Mononuclear cell (primary cell): ENCODE data around the gene LMX1B. TPM values are rescaled to one million over a fixed set of nuclear protein-coding genes. Genes with fewer than 3 reads are reported as not detected.

Experiments
- H3K27me3 ChIP-seq: 2 replicates; pipeline ENCODE4 v1.6.0; 2011; ENCODE audit warnings: low read length, control low read depth; ENCODE audit not compliant: insufficient read depth
- H3K4me1 ChIP-seq: 2 replicates; pipeline ENCODE4 v1.5.1; 2011; ENCODE audit warnings: mild to moderate bottlenecking, low read length, control low read depth; ENCODE audit not compliant: insufficient read depth
- H3K4me3 ChIP-seq: 2 replicates; pipeline ENCODE4 v1.5.1; 2011; ENCODE audit warnings: mild to moderate bottlenecking, low read length, moderate library complexity
- H3K9me3 ChIP-seq: 2 replicates; pipeline ENCODE4 v1.5.1; 2011; ENCODE audit warnings: low read depth, mild to moderate bottlenecking, control low read depth, low read length
- total RNA-seq: library from RNA; depleted of rRNA; stranded (reverse); fragments of >200 nt; gene quantifications from one replicate; pipeline ENCODE4 v1.2.3, GENCODE V29; 2012

Gene LMX1B
- total RNA-seq, 1 donor = not detected

- no peak overlapping the region for H3K4me3 ChIP-seq
- H3K27me3 ChIP-seq = peaks cover 66% of the 10 kb centered on the region
- H3K9me3 ChIP-seq = no peaks in the 10 kb centered on the region
- H3K4me1 ChIP-seq = no peaks in the 10 kb centered on the region
Measured at GRCh38 chr9:126677188-126678084, 63.7 kb downstream of the LMX1B start.

DNA sequence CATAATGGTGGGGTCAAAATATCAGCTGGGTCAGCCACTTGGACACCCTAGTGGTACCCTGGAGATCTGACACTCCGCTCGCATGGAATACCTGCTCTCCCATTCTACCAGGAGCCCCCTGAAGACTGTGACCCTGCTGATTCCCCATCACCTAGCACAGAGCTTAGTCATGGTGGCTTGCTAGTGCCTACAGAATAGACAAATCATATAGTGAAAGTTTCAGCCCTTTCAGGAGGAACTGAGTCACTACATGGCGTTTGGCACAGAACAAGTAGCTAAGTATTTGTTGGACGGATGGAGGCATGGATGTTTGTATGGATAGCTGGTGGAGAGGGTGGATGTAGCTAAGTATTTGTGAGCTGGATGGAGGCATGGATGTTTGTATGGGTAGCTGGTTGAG lies 65.3 kb downstream of the LMX1B start:
- Histone ChIP-seq H3K27me3 (peaks cover 63% of the 10 kb centered on the region), H3K4me1 (no peaks in the 10 kb centered on the region), H3K9me3 (no peaks in the 10 kb centered on the region), H3K4me3 (no peak overlapping the region)

DNA sequence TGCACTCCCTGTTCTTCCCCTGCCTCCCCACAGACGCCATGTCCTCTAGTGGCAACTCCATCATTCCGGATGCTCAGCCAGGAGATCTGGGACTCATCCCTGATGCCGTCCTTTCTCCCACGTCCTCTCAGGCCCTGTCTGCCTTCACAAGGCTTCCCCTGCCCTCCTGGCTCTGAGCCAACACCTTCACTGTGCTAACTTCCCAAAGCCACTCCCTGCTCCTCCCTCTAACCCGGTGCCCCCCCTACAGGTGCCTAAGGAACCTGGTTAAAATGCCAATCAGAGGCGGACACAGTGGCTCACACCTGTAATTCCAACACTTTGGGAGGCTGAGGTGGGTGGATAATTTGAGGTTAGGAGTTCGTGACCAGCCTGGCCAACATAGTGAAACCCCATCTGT lies 67.6 kb downstream of the LMX1B start:
- Histone ChIP-seq H3K9me3 (no peaks in the 10 kb centered on the region), H3K4me3 (no peak overlapping the region), H3K4me1 (no peaks in the 10 kb centered on the region), H3K27me3 (peaks cover 63% of the 10 kb centered on the region)

GRCh38 chr9:126682113-126682810 lies 68.5 kb downstream of the LMX1B start:
- Histone ChIP-seq H3K4me1 (no peaks in the 10 kb centered on the region), H3K27me3 (peaks cover 59% of the 10 kb centered on the region), H3K4me3 (no peak overlapping the region), H3K9me3 (no peaks in the 10 kb centered on the region)

DNA sequence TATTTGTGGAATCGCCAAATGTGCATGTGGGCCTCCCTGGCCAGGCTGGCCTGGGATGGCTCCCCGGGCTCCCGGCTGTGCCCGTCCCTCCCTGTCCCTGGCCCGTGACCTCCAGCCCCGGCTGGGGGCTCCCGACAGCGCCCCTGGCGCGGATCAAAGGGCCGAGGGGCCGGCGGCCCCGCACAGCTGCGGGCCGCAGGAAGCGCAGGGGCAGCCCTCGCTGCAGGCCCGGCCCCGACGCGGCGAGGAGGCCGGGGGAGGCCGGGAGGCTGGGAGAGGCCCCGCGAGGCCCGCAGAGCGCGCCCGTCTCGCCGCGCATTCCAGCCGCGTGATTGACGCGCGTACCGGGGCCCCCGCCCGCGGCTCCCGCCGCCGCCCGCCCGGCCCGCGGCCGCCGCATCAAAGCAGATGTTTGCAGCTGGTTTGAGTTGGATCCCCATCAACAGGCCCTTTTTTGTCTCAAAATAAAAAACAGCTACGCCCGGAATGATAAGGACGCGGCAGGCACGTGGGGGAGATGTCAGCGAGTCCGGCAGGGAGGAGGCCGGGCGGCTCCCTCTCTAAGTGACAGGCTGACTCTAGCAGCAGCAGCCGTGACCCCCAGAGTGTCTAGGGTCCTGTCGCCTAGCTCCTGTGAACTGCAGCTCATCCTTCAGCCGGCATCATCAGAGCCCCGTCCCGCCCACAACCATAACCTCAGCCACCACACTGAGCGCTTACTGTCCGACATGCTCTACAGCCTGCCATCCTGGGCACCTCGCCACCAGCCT lies 69.4 kb downstream of the LMX1B start:
- no peaks in the 10 kb centered on the region for H3K4me1 ChIP-seq
- H3K27me3 ChIP-seq = peaks cover 52% of the 10 kb centered on the region
- no peaks in the 10 kb centered on the region for H3K9me3 ChIP-seq
- H3K4me3 ChIP-seq = no peak overlapping the region

DNA sequence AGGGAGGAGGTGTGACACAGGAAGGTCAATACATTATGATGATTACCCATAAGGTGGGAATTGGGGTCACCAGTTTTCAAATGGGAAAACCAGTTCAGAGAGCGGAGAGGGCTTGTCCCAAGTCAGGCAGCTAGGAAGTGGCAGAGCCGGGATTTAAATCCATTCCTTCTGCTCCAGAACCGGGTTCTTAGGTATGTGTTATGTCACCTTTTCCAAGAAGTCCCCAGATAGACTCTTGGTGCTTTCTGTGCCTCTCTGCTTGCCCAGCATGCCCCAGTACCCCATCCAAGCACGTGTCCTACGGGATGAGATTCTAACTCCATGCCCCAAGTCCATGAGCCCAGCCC lies 69.9 kb downstream of the LMX1B start:
- no peaks in the 10 kb centered on the region for H3K4me1 ChIP-seq
- no peaks in the 10 kb centered on the region for H3K9me3 ChIP-seq
- H3K27me3 ChIP-seq = peaks cover 48% of the 10 kb centered on the region
- no peak overlapping the region for H3K4me3 ChIP-seq

DNA sequence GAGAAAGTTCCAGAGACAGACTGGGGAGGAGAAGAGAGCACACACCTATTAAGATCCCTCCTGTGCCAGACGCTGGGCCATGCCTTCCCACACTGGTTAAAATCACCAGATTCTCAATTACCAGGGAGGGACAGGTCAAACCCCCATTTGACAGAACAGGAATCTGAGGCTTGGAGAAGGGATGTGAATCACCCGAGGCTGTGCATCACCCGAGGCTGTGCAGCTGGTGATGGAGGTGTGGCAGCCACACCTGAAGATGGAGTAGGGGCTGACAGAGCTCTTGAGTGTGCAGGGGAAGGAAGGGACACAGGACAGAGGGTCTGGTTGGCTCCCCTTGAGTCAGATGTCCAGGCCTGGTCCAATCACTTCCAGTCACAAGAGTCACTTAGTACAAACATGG lies 70.6 kb downstream of the LMX1B start:
- H3K4me1 ChIP-seq = no peaks in the 10 kb centered on the region
- H3K9me3 ChIP-seq = no peaks in the 10 kb centered on the region
- H3K27me3 ChIP-seq = peaks cover 43% of the 10 kb centered on the region
- H3K4me3 ChIP-seq = no peak overlapping the region

DNA sequence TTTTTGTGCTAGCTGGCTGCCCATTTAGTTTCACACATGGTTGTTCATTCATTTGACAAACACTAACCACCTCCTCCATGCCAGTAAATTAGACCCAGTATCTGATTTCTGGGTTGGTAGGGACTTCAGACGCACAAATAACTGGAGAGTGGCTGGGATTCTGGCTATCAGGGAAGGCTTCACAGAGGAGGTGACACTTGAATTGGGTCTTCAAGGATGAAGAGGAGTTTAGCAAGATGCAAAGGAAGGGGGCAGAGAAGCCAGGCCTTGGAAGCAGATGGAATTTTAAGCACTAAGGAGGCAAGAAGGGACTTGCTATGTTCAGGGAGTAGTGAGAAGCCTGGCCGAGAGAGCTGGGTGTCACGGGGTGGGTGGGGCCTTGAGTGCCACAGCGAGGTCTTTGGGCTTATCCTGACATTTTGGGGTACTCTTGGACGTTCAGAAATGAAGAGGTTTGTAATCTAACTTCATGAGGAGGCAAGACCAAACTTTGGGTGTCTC lies 71.3 kb downstream of the LMX1B start:
- peaks cover 43% of the 10 kb centered on the region for H3K27me3 ChIP-seq
- no peaks in the 10 kb centered on the region for H3K9me3 ChIP-seq
- H3K4me3 ChIP-seq = no peak overlapping the region
- H3K4me1 ChIP-seq = no peaks in the 10 kb centered on the region

- no peaks in the 10 kb centered on the region for H3K9me3 ChIP-seq
- H3K4me3 ChIP-seq = no peak overlapping the region
- H3K4me1 ChIP-seq = no peaks in the 10 kb centered on the region
- H3K27me3 ChIP-seq = peaks cover 30% of the 10 kb centered on the region
Measured at GRCh38 chr9:126687930-126688461, 74.3 kb downstream of the LMX1B start.

DNA sequence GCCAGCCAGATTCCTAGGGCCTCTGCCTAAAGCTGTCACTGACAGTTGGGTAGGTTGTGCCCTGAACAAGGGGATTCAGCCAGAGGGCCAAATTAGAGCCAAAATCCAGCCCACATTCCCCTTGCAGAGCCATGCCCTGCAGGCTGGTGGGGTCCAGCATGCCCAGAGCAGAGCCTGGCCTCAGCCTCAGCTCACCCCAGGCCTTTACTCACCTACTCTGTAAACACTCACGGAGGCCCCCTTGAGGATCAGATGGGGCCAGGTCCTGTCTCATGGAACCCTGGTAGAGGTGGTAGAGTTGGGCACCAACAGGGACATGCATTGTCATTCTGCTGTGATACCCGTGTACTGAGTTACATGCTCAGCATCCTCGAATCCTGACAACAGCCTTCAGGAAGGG lies 74.9 kb downstream of the LMX1B start:
- Histone ChIP-seq H3K4me1 (no peaks in the 10 kb centered on the region), H3K9me3 (no peaks in the 10 kb centered on the region), H3K4me3 (no peak overlapping the region), H3K27me3 (peaks cover 26% of the 10 kb centered on the region)

GRCh38 chr9:126689027-126689825 lies 75.5 kb downstream of the LMX1B start:
- Histone ChIP-seq H3K27me3 (peaks cover 21% of the 10 kb centered on the region), H3K9me3 (no peaks in the 10 kb centered on the region), H3K4me3 (no peak overlapping the region), H3K4me1 (no peaks in the 10 kb centered on the region)

DNA sequence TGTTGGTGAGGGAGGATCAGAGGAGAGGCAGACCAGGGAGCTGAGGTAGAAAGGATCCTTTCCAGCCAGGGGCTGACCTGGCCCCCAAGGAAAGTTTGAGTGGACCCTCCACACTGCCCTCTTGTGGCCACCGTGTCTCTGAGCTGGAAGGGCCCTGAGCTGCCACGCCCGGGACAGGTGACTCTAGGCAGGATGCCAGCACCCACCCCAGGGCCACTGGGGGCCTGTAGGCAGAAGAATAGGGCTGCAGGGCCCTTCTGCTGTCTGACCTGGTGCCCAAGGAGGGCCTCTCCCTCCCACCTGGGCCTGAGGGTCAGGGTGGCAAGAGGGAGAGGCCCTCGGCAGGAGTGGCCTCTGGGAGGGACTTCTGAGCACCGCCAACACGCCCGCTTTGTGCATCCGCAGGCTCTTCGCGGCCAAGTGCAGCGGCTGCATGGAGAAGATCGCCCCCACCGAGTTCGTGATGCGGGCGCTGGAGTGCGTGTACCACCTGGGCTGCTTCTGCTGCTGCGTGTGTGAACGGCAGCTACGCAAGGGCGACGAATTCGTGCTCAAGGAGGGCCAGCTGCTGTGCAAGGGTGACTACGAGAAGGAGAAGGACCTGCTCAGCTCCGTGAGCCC lies 76.8 kb downstream of the LMX1B start:
- Histone ChIP-seq H3K4me1 (no peaks in the 10 kb centered on the region), H3K4me3 (no peak overlapping the region), H3K9me3 (no peaks in the 10 kb centered on the region), H3K27me3 (peaks cover 8% of the 10 kb centered on the region)

DNA sequence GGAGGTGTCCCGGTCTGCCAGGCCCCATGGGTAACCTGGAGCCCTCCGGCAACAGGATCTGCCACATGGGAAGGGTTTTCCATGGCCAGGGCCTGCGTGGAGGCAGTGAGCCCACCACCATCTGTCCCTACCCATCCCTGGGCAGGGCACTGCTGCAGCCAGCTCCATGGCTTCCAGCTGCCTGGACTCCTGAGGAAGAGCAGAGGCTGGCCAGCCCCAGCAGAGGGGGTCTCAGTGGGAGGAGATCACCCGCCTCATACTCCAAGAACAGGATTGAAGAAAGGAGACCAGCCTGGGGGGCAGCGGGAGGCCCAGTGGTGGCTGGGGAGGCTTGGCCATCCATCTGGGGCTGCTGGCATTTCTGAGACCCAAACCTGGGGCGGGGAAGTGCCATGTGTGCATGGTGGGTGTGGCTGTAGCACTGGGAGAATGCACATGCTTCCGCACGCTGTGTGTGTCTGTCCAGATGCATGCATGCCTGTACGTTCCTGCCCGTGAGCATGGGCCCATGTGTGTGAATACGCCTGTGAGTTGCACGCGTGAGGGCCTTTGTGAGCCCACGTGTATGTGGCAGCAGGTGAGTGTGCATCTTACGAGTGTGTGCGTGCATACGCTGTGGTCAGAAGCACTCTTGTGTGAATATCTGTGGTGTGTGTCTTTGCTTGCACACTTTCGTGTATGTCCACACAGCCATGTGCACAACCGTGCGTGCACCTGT lies 78.5 kb downstream of the LMX1B start:
- no peaks in the 10 kb centered on the region for H3K9me3 ChIP-seq
- no peaks in the 10 kb centered on the region for H3K27me3 ChIP-seq
- no peaks in the 10 kb centered on the region for H3K4me1 ChIP-seq
- H3K4me3 ChIP-seq = no peak overlapping the region
